Measurements from ENCODE around the gene PTPA.

The PTPA gene

GRCh38 chr9:129178568-129179382, 67.6 kb downstream of the PTPA start:
- Histone ChIP-seq H3K27ac (ENCODE audit: low read length) (no peak overlapping the region), H3K27me3 (ENCODE audit: control insufficient read depth, insufficient read depth, low read length) (peaks cover 46% of the 10 kb centered on the region), H3K4me3 (ENCODE audit: low read length) (peak overlapping the region; percentile 40; the same call in 1 of the 2 replicates), H3K36me3 (ENCODE audit: control insufficient read depth, insufficient read depth, low read length) (no peaks in the 10 kb centered on the region), H3K4me1 (ENCODE audit: control insufficient read depth, insufficient read depth, low read length) (peaks cover 1% of the 10 kb centered on the region; the same call in 1 of the 2 replicates), H3K9me3 (ENCODE audit: control insufficient read depth, insufficient read depth, low read length) (no peaks in the 10 kb centered on the region)
- WGBS (ENCODE audit: insufficient coverage, insufficient read length): no CpG with 5 or more reads among the region's 45 CpGs
- DNase-seq (ENCODE audit: low read depth, low spot score): peak; percentile 95

- Histone ChIP-seq H3K27me3 (ENCODE audit: control insufficient read depth, insufficient read depth, low read length) (peaks cover 44% of the 10 kb centered on the region), H3K36me3 (ENCODE audit: control insufficient read depth, insufficient read depth, low read length) (no peaks in the 10 kb centered on the region), H3K27ac (ENCODE audit: low read length) (no peak overlapping the region), H3K4me1 (ENCODE audit: control insufficient read depth, insufficient read depth, low read length) (peaks cover 1% of the 10 kb centered on the region; the same call in 1 of the 2 replicates), H3K4me3 (ENCODE audit: low read length) (no peak overlapping the region), H3K9me3 (ENCODE audit: control insufficient read depth, insufficient read depth, low read length) (no peaks in the 10 kb centered on the region)
- DNase-seq (ENCODE audit: low read depth, low spot score): no peak
- WGBS (ENCODE audit: insufficient coverage, insufficient read length): no CpG with 5 or more reads among the region's 5 CpGs
Observed at GRCh38 chr9:129181246-129181645, 70.0 kb downstream of the PTPA start.

GRCh38 chr9:129182122-129182521, 70.9 kb downstream of the PTPA start:
- Histone ChIP-seq H3K4me1 (ENCODE audit: control insufficient read depth, insufficient read depth, low read length) (peaks cover under 1% of the 10 kb centered on the region; the same call in 1 of the 2 replicates), H3K27me3 (ENCODE audit: control insufficient read depth, insufficient read depth, low read length) (peaks cover 36% of the 10 kb centered on the region), H3K27ac (ENCODE audit: low read length) (no peak overlapping the region), H3K36me3 (ENCODE audit: control insufficient read depth, insufficient read depth, low read length) (no peaks in the 10 kb centered on the region), H3K9me3 (ENCODE audit: control insufficient read depth, insufficient read depth, low read length) (no peaks in the 10 kb centered on the region), H3K4me3 (ENCODE audit: low read length) (no peak overlapping the region)
- no peak for DNase-seq (ENCODE audit: low read depth, low spot score)
- WGBS (ENCODE audit: insufficient coverage, insufficient read length): no CpG with 5 or more reads among the region's 4 CpGs

- Histone ChIP-seq H3K36me3 (ENCODE audit: control insufficient read depth, insufficient read depth, low read length) (no peaks in the 10 kb centered on the region), H3K4me3 (ENCODE audit: low read length) (no peak overlapping the region), H3K9me3 (ENCODE audit: control insufficient read depth, insufficient read depth, low read length) (no peaks in the 10 kb centered on the region), H3K27me3 (ENCODE audit: control insufficient read depth, insufficient read depth, low read length) (peaks cover 34% of the 10 kb centered on the region), H3K27ac (ENCODE audit: low read length) (no peak overlapping the region), H3K4me1 (ENCODE audit: control insufficient read depth, insufficient read depth, low read length) (no peaks in the 10 kb centered on the region)
- no CpG with 5 or more reads among the region's 20 CpGs for WGBS (ENCODE audit: insufficient coverage, insufficient read length)
- DNase-seq (ENCODE audit: low read depth, low spot score): no peak
Observed at GRCh38 chr9:129182625-129183494, 71.6 kb downstream of the PTPA start.

GRCh38 chr9:129183495-129184218, 72.4 kb downstream of the PTPA start:
- Histone ChIP-seq H3K4me1 (ENCODE audit: control insufficient read depth, insufficient read depth, low read length) (no peaks in the 10 kb centered on the region), H3K27ac (ENCODE audit: low read length) (no peak overlapping the region), H3K4me3 (ENCODE audit: low read length) (no peak overlapping the region), H3K36me3 (ENCODE audit: control insufficient read depth, insufficient read depth, low read length) (no peaks in the 10 kb centered on the region), H3K9me3 (ENCODE audit: control insufficient read depth, insufficient read depth, low read length) (no peaks in the 10 kb centered on the region), H3K27me3 (ENCODE audit: control insufficient read depth, insufficient read depth, low read length) (peaks cover 34% of the 10 kb centered on the region)
- no peak for DNase-seq (ENCODE audit: low read depth, low spot score)
- WGBS (ENCODE audit: insufficient coverage, insufficient read length): no CpG with 5 or more reads among the region's 6 CpGs

- no peak overlapping the region for H3K27ac ChIP-seq (ENCODE audit: low read length)
- WGBS (ENCODE audit: insufficient coverage, insufficient read length): no CpG with 5 or more reads among the region's 7 CpGs
- no peak for DNase-seq (ENCODE audit: low read depth, low spot score)
- peaks cover 34% of the 10 kb centered on the region for H3K27me3 ChIP-seq (ENCODE audit: control insufficient read depth, insufficient read depth, low read length)
- no peaks in the 10 kb centered on the region for H3K36me3 ChIP-seq (ENCODE audit: control insufficient read depth, insufficient read depth, low read length)
- no peaks in the 10 kb centered on the region for H3K9me3 ChIP-seq (ENCODE audit: control insufficient read depth, insufficient read depth, low read length)
- no peaks in the 10 kb centered on the region for H3K4me1 ChIP-seq (ENCODE audit: control insufficient read depth, insufficient read depth, low read length)
- H3K4me3 ChIP-seq (ENCODE audit: low read length): no peak overlapping the region
Observed at GRCh38 chr9:129184219-129184524, 73.0 kb downstream of the PTPA start.

GRCh38 chr9:129184596-129185122, 73.4 kb downstream of the PTPA start:
- Histone ChIP-seq H3K4me3 (ENCODE audit: low read length) (no peak overlapping the region), H3K27ac (ENCODE audit: low read length) (no peak overlapping the region), H3K36me3 (ENCODE audit: control insufficient read depth, insufficient read depth, low read length) (no peaks in the 10 kb centered on the region), H3K9me3 (ENCODE audit: control insufficient read depth, insufficient read depth, low read length) (no peaks in the 10 kb centered on the region), H3K27me3 (ENCODE audit: control insufficient read depth, insufficient read depth, low read length) (peaks cover 30% of the 10 kb centered on the region), H3K4me1 (ENCODE audit: control insufficient read depth, insufficient read depth, low read length) (no peaks in the 10 kb centered on the region)
- WGBS (ENCODE audit: insufficient coverage, insufficient read length): no CpG with 5 or more reads among the region's 9 CpGs
- no peak for DNase-seq (ENCODE audit: low read depth, low spot score)

- no peak for DNase-seq (ENCODE audit: low read depth, low spot score)
- Histone ChIP-seq H3K4me3 (ENCODE audit: low read length) (no peak overlapping the region), H3K27ac (ENCODE audit: low read length) (no peak overlapping the region), H3K36me3 (ENCODE audit: control insufficient read depth, insufficient read depth, low read length) (no peaks in the 10 kb centered on the region), H3K4me1 (ENCODE audit: control insufficient read depth, insufficient read depth, low read length) (no peaks in the 10 kb centered on the region), H3K27me3 (ENCODE audit: control insufficient read depth, insufficient read depth, low read length) (peaks cover 23% of the 10 kb centered on the region), H3K9me3 (ENCODE audit: control insufficient read depth, insufficient read depth, low read length) (no peaks in the 10 kb centered on the region)
- WGBS (ENCODE audit: insufficient coverage, insufficient read length): no CpG with 5 or more reads among the region's 6 CpGs
Observed at GRCh38 chr9:129185402-129185801, 74.2 kb downstream of the PTPA start.

- Histone ChIP-seq H3K27me3 (ENCODE audit: control insufficient read depth, insufficient read depth, low read length) (peaks cover 17% of the 10 kb centered on the region), H3K4me3 (ENCODE audit: low read length) (no peak overlapping the region), H3K4me1 (ENCODE audit: control insufficient read depth, insufficient read depth, low read length) (no peaks in the 10 kb centered on the region), H3K9me3 (ENCODE audit: control insufficient read depth, insufficient read depth, low read length) (no peaks in the 10 kb centered on the region), H3K36me3 (ENCODE audit: control insufficient read depth, insufficient read depth, low read length) (no peaks in the 10 kb centered on the region), H3K27ac (ENCODE audit: low read length) (no peak overlapping the region)
- WGBS (ENCODE audit: insufficient coverage, insufficient read length): no CpG with 5 or more reads among the region's 10 CpGs
- DNase-seq (ENCODE audit: low read depth, low spot score): no peak
Observed at GRCh38 chr9:129185991-129186390, 74.8 kb downstream of the PTPA start.

GRCh38 chr9:129187042-129187441, 75.8 kb downstream of the PTPA start:
- no CpG with 5 or more reads among the region's 1 CpG for WGBS (ENCODE audit: insufficient coverage, insufficient read length)
- DNase-seq (ENCODE audit: low read depth, low spot score): no peak
- no peaks in the 10 kb centered on the region for H3K4me1 ChIP-seq (ENCODE audit: control insufficient read depth, insufficient read depth, low read length)
- H3K4me3 ChIP-seq (ENCODE audit: low read length): no peak overlapping the region
- H3K36me3 ChIP-seq (ENCODE audit: control insufficient read depth, insufficient read depth, low read length): no peaks in the 10 kb centered on the region
- no peaks in the 10 kb centered on the region for H3K9me3 ChIP-seq (ENCODE audit: control insufficient read depth, insufficient read depth, low read length)
- H3K27me3 ChIP-seq (ENCODE audit: control insufficient read depth, insufficient read depth, low read length): peaks cover 6% of the 10 kb centered on the region; the same call in 1 of the 2 replicates
- H3K27ac ChIP-seq (ENCODE audit: low read length): no peak overlapping the region
